CD4-positive, alpha-beta T cell treated with Interleukin-12 subunit alpha and Interleukin-12 subunit beta, for 1 hour (primary cell): Measurements from ENCODE around the gene SUPT16H.
A peak's percentile ranks its signal among the peaks of the same experiment; 100 is the strongest.
"Not testable (repeated sequence)": the region's sequence is repeated elsewhere in the genome, so short reads cannot be mapped to it uniquely, and the experiment has no call there.

Experiments used
- DNase-seq: peaks from one replicate; pipeline ENCODE4 v3.0.0-alpha.2; 2020

The SUPT16H gene

DNA sequence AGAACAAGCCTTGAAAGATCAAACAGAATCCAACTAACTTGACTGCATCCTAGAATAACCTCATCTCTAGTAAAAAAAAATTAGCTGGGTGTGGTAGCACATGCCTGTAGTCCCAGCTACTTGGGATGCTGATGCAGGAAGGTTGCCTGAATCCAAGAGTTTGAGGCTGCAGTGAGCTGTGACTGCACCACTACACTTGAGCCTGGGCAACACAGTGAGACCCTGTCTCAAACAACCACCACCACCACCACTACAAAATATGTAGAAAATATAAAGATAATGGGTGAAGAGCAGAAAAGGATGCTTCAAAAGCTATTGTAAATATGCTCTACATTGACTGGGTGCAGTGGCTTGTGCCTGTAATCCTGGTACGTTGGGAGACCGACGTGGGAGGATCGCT is 27.3 kb downstream of the SUPT16H start:
- no peak for DNase-seq

GRCh38 chr14:21352587-21352986 is 31.2 kb downstream of the SUPT16H start:
- DNase-seq, result no peak

DNA sequence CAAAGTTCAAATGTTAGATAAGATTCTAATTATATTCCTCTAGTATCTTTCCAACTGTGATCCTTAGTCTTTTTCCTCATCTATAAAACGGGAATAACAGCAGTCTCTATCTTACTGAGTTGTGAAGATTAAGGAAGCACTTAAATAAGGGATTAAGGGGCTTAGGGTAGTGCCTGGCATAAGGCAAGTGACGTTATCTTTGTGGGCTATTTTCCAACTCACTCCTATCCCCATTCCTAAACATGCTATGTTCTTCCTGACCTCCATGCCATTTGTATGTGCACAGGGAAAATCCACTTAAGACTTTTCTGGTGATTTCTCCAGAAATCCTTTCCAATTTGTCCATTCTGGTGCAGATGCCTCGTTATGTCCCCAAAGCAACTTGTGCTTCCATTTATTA is 33.3 kb downstream of the SUPT16H start:
- no peak for DNase-seq

DNA sequence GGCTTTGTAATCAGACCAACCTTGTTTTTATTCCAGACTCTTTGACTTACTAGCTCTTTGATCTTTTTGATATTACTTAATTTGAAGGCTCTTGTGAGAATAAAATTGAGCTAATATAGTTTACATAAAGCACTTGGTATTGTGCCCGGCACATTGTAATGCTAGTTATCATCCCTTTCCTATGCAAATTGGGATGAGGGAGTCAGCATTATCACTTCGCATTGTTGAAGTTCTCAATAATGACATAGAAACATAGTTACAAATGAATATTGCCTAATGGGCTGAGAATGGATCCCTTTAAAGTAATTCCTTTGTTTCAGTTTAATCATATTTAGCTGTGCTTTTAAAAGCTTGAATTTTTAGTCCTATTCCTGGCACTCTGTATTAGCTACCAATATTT is 36.6 kb downstream of the SUPT16H start:
- no peak for DNase-seq

DNA sequence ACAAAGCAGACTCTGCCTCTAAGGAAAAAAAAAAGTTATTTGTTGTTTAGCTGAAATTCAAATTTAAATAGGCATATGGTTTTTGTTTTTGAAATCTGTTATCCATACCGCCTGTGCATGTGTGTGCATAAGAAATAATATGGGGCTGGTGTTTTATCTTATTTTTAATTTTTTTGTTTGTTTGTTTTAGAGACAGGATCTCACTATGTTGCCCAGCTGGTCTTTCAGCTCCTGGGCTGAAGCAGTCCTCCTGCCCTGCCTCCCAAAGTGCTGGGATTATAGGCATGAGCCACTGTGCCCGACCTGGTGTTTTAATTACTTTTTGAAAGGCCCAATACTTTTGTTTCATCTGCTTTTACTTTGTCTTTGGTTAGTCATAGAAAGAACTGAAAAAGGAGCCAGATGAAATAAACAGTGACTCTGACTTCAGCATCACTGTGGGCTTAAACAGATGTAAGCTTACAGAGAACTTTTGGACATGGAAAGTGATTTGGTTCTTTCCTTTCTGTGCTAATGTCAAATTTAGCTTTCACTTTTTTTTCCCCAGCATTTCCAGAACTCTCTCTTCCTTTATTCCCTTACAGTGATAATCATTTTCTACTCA is 37.2 kb downstream of the SUPT16H start:
- DNase-seq, result no peak

DNA sequence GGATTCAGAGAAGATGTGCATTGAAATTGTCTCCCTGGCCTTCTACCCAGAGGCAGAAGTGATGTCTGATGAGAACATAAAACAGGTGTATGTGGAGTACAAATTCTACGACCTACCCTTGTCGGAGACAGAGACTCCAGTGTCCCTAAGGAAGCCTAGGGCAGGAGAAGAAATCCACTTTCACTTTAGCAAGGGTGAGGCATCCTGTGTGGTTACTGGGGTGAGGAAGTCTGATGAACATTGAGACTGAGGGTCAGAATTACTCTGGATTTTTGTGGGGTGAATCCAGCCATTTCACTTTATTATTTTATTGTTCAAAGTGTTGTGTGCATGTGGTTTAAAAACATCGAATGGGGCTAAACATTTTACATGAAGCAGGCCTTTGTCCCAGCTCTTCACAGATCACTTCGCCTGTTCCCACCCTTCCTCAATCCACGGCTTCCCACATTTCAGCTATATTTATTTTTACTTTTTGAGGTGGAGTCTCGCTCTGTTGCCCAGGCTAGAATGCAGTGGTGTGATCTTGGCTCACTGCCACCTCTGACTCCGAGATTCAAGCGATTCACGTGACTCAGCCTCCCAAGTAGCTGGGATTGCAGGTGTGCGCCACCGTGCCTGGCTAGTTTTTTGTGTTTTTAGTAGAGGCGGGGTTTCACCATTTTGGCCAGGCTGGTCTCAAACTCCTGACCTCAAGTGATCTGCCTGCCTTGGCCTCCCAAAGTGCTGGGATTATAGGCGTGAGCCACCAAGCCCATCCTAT is 40.6 kb downstream of the SUPT16H start:
- DNase-seq, result no peak

DNA sequence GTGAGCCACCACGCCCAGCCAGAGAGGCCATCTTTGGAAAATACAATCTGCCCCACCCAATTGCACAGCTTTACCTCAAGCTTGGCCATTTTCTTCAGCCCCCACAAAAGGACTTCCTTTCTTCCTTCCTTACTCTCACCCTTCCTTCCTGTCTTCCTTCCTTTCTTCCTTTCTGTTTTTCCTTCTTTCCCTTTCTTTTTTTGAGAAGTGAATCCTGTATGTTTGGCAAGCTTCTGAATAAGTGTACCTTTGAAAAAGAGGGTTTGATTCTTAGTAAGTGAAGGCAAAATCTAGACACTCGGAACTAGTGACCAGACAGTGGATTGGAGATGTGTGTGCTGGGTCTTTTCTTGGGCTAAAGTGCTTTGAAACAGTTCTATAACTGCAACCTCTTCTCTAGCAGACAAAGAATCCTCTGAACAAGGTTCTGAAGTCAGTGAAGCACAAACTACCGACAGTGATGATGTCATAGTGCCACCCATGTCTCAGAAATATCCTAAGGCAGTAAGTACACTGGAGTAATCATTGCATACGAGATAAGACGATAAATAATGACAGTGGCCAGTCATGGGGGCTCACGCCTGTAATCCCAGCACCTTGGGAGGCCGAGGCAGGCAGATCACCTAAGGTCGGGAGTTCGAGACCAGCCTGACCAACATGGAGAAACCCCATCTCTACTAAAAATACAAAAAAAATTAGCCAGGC is 49.5 kb downstream of the SUPT16H start:
- no peak for DNase-seq

DNA sequence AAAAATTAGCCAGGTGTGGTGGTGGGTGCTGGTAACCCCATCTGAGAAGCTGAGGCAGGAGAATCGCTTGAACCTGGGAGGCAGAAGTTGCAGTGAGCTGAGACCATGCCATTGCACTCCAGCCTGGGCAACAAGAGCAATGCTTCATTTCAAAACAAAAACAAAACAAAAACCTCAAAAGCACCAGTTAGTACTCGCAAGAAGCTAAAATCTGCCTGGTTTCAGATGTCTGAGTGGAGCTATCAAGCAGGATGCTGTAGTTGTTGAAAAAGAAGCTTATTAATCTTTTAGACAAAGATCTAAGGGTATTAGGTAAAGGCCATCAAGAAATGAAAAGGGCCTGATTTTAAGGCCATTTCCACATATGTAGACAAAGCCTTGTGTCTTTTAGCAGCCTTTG is 50.9 kb downstream of the SUPT16H start:
- DNase-seq, result no peak

DNA sequence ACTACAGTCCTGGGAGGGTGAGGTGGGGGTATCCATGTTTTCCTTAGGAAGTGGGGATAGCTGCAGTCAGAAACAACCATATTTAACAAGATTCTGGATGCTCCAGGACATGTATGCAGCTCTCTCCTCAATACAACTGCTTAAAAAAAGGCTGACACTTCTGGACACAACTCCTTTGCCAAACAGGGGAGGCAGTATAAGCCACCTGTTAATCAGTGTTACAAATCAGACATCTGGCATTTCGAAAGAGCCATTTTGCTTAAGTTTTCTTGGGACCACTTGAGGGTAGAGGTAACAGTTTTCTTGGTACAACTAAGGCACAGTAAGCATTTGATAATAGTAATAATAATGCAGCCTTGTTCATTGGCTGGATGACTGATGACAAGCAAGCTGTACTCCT is 56.8 kb downstream of the SUPT16H start:
- DNase-seq, result no peak

DNA sequence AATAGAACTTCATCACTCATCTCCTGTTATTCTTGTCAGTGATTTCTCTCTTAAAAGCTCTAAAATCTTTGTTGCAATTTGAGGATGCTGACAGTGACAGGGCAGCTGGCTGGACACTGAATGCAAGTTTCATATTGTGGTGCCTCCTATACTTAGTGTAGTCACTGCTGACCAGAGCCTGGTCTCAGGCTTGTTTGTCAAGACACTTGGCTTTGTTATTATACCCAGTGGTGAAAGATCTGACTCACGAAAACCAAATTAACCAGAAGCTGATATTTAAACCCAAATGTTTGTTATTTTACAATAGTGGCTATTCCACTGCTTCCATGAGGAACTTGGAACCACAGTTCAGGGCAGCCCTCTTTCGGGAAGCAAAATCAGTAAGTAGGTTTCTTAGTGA is 61.1 kb downstream of the SUPT16H start:
- DNase-seq, result no peak

GRCh38 chr14:21320913-21321312 is 62.9 kb downstream of the SUPT16H start:
- DNase-seq, result no peak

DNA sequence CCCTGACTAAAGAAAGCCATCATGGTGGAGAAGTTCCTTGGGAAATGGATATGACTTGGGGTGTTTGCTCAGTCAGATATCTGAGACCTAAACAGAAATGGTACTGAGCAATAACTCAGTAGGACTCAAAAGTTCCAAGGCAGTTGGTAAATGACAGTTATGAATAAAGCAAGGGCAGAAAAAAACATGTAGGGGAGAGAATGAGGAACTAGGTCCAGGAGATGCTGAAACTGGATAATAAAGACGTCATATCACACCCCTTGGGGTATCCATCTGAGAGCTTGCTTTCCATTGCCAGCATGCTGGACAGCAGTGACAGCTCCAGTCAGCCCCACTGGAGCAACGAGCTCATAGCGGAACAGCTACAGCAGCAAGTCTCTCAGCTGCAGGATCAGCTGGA is 66.4 kb downstream of the SUPT16H start:
- no peak for DNase-seq

DNA sequence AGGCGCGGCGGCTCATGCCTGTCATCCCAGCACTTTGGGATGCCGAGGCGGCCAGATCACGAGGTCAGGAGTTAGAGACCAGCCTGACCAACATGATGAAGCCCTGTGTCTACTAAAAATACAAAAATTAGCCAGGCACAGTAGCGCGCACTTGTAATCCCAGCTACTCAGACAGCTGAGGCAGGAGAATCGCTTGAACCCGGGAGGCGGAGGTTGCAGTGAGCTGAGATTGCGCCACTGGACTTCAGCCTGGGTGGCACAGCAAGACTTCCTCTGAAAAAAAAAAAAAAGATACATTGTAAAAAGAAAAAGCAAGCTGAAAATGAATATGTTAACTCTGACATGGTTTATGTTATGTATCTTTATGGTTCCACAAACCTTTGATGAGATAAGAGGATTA is 70.3 kb downstream of the SUPT16H start:
- no peak for DNase-seq

DNA sequence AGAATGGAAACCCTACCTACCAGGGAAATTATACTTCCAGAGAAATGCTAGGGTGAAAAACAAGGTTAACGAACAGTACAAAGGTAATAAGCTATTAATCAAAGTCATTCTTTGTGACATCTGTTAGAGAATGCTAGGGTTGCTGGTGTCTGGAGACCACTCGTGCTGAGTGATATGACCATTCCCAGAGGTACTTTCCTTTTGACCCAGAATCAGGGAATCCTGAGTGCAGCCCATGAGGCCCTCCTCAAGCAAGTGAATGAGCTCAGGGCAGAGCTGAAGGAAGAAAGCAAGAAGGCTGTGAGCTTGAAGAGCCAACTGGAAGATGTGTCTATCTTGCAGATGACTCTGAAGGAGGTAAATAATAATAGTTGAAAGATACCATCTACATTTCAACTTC is 72.2 kb downstream of the SUPT16H start:
- no peak for DNase-seq

GRCh38 chr14:21309956-21310355 is 73.9 kb downstream of the SUPT16H start:
- no peak for DNase-seq

DNA sequence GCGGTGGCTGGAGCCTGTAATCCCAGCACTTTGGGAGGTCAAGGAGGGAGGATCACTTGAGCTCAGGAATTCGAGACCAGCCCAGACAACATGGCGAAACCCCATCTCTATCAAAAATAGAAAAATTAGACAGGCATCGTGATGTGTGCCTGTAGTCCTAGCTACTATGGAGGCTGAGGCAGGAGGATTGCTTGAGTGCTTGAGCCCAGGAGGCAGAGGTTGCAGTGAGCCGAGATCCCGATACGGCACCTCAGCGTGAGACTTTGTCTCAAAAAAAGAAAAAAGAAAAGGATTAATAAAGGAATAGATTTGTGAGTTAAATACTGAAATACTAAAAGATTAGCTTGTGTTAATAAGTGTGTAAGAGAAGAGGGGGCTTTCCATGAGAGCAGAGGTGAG is 74.6 kb downstream of the SUPT16H start:
- no peak for DNase-seq

GRCh38 chr14:21308479-21309237 is 75.2 kb downstream of the SUPT16H start:
- DNase-seq, result peak; percentile 87

- DNase-seq, result no peak
Measured at GRCh38 chr14:21308132-21308478, 75.7 kb downstream of the SUPT16H start.

DNA sequence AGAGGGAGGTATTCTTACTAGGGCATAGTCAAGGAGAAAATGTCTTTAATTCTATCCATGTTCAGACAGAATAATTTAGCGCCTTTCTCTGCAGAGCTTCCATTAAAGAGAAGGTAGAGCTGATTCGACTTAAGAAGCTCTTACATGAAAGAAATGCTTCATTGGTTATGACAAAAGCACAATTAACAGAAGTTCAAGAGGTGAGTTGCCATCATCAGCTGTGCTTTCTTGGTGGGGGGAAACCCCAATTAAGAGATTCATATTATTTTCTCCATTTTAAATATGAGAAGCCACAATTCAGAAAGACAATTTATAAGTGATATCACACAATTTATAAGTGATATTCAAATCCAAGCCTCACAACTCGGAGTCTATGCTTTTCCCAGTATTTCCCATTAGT is 76.2 kb downstream of the SUPT16H start:
- DNase-seq, result no peak

DNA sequence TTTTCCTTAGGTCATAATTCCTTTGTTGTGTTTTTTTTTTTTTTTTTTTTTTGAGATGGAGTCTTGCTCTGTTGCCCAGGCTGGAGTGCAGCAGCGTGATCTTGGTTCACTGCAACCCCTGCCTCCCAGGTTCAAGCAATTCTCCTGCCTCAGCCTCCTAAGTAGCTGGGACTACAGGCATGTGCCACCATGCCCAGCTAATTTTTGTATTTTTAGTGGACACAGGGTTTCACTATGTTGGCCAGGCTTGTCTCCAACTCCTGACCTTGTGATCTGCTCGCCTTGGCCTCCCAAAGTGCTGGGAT is 81.0 kb downstream of the SUPT16H start:
- not testable (repeated sequence) for DNase-seq

GRCh38 chr14:21302013-21302835 is 81.6 kb downstream of the SUPT16H start:
- DNase-seq, result no peak
